AG09309 (cell line): ENCODE measurements around the gene MED13L.

Experiments
- DNase-seq: peaks from one replicate; pipeline ENCODE4 v3.0.0-alpha.2; 2010; ENCODE audit warnings: low read depth
- H3K4me3 ChIP-seq: 2 replicates; pipeline ENCODE4 v1.5.1; 2011; ENCODE audit warnings: mild to moderate bottlenecking, low read depth, low read length, moderate library complexity; ENCODE audit not compliant: control insufficient read depth
- TF ChIP-seq, protein P1 (sequence below): IDR thresholded peaks from 2 replicates; pipeline ENCODE4 v1.5.1; 2011; ENCODE audit warnings: mild to moderate bottlenecking, low read depth, low read length, inconsistent platforms; ENCODE audit not compliant: insufficient read depth, control insufficient read depth; ENCODE audit errors: missing control alignments

Gene MED13L

DNA sequence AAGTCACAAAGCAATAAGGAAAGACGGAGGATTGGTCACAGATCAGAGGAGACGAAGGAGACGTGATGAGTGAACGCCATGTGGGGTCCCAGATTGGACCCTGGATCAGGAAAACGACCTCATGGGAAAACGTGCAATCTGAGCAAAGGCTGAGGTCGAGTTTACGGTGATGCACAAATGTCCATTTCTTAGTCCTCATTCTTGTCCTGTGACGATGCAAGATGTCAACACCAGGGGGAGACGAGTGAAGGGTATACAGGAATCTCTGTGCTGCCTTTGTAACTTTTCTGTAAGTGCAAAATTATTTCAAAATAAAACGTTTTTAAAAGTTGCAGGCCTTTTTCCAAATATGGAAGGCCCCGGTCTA lies 329.8 kb downstream of the MED13L start:
- TF ChIP-seq, protein P1, sequence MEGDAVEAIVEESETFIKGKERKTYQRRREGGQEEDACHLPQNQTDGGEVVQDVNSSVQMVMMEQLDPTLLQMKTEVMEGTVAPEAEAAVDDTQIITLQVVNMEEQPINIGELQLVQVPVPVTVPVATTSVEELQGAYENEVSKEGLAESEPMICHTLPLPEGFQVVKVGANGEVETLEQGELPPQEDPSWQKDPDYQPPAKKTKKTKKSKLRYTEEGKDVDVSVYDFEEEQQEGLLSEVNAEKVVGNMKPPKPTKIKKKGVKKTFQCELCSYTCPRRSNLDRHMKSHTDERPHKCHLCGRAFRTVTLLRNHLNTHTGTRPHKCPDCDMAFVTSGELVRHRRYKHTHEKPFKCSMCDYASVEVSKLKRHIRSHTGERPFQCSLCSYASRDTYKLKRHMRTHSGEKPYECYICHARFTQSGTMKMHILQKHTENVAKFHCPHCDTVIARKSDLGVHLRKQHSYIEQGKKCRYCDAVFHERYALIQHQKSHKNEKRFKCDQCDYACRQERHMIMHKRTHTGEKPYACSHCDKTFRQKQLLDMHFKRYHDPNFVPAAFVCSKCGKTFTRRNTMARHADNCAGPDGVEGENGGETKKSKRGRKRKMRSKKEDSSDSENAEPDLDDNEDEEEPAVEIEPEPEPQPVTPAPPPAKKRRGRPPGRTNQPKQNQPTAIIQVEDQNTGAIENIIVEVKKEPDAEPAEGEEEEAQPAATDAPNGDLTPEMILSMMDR, result no peak
- DNase-seq, result no peak
- H3K4me3 ChIP-seq, result no peak overlapping the region

DNA sequence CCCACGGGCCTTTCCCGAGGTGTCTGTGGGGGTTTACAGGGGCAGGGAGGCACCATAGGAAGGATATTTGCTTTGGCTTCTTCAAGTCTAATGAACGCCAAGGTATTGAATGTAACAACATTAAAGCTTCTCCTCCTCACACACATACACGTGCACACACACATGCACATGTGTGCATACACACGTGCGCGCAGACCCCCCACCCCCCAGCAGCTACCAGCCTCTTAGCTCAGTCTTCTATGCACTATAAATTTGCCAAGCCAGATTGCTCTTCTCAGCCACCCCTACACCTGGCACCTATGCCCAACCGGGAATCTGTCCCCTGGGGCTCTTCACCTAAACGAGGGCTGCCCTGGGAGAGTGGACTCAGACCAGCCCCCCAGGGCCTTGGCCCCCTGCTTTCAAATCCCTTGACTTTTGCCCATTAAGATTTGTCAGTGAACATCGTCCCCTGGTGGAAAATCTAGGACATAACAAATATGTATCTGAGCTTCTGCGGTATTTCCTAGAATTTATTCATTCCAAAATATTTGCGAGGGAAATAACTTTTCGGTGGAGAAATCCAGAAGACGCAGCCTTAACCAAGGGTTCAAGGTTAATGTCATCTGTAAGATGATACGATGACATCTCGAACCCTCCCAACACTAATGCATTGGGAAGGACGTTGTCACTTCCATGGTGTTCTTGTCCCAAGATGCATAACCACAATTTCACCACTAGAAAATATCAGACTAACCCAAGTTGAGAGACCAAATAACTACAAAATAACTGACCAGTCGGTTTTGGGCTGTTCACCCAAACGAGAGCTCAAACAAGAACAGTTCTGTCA lies 330.4 kb downstream of the MED13L start:
- DNase-seq, result no peak
- H3K4me3 ChIP-seq, result no peak overlapping the region
- TF ChIP-seq, protein P1, result peak; percentile 75

DNA sequence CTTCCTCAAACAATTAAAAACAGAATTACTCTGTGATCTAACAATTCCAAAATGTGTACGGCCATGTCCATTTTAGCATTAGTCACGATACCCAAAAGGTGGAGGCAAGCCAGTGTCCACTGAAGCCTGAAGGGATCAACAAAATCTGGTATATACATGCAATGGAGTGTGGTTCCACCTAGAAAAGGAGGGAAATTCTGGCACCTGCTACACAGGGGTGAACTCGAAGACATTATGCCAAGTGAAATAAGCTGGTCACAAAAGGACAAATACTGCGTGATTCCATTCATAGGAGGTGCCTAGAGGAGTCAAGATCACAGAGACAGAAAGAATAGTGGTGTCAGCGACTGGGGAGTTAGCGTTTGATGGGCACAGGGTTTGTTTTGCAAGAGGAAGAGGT lies 331.4 kb downstream of the MED13L start:
- no peak overlapping the region for H3K4me3 ChIP-seq
- TF ChIP-seq, protein P1, result no peak
- DNase-seq, result no peak

DNA sequence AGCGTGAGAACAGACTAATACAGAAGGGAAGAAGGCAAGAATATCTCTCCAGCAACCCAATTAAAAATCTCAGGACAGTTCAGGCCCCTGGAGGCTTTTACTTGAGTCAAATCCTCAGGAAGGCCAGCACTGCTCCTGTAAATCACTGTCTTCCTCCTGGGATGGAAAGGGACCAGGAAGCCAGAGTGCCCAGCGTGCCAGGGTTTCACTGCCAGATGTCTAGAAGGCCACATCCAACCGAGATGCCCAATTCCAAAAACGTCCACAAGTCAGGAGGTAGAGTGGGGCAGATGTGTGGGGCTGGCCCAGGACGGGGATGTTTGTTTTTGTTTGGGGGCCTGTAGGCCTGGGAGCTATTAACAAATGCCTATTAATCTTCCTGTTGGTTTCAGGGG lies 332.0 kb downstream of the MED13L start:
- no peak for DNase-seq
- TF ChIP-seq, protein P1, result no peak
- no peak overlapping the region for H3K4me3 ChIP-seq

DNA sequence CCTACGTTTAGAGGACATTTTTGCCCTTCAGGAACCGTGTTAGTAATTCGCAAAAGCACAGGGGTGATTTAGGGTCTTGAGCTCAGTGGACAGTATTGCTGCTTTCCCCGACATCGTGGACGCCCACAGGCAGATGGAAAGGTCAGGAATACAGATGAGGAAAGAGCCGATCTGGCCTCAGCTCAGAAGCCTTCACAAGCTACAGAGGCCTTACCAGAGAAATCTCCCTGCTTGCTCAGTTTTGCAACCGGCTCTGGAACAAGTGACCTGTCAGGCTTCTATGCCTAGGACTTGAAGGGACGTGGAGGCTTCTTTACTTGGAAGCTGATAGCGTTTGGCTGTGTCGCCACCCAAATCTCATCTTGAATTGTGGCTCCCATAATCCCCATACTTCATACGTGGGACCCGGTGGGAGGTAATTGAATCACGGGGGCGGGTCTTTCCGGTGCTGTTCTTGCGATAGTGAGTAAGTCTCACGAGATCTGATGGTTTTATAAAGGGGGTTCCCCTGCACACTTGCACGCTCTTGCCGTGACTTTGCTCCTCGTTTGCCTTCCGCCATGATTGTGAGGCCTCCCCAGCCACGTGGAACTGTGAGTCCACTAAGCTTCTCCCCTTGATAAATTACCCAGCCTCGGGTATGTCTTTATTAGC lies 332.5 kb downstream of the MED13L start:
- H3K4me3 ChIP-seq, result no peak overlapping the region
- no peak for DNase-seq
- TF ChIP-seq, protein P1, result no peak

DNA sequence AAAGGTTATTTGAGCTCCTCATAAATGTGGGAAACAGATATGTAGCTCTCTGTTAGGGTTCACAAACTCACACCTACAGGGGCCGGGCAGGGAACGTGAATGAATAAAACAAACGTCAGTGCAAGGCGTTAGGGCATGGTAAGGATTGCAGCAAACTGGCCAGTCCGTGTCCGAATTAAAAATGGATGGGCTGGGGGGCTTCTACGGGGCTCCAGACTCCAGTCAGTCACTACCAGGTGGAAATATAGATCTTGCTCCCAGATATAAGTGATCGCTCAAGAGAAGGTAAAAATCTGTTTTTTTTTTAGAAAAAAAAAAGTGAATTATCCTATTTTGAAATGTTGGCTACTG lies 333.1 kb downstream of the MED13L start:
- H3K4me3 ChIP-seq, result no peak overlapping the region
- TF ChIP-seq, protein P1, result no peak
- no peak for DNase-seq
